ENCODE results near the gene TPI1.

GRCh38 chr12:6840330-6840729, 27.0 kb upstream of the TPI1 start:
- TF ChIP-seq POLR2AphosphoS5 (IDR thresholded peaks at IDR 0.05; ENCODE audit: low read depth, low read length) (no peak), POLR2A (IDR thresholded peaks at IDR 0.05; ENCODE audit: low read depth, low read length) (no peak)
